GM18505 (cell line): ENCODE results near the gene MYO5B.

Experiments used
- ATAC-seq: cut with Tn5 transposase; IDR thresholded peaks from one replicate; pipeline ENCODE4 v1.9.1; 2021; ENCODE audit not compliant: unreplicated experiment
- POLR2A ChIP-seq: IDR thresholded peaks from 4 replicates; pipeline ENCODE4 v1.6.1; 2011; ENCODE audit warnings: borderline replicate concordance; ENCODE audit not compliant: insufficient read depth, insufficient read length; ENCODE audit errors: extremely low read depth

The MYO5B gene

GRCh38 chr18:50074404-50074803 is 120.5 kb downstream of the MYO5B start:
- no peak for ATAC-seq
- TF ChIP-seq POLR2A: no peak

GRCh38 chr18:50073319-50073718 is 121.6 kb downstream of the MYO5B start:
- no peak for TF ChIP-seq POLR2A
- no peak for ATAC-seq

GRCh38 chr18:50072146-50072545 is 122.8 kb downstream of the MYO5B start:
- no peak for ATAC-seq
- TF ChIP-seq POLR2A: no peak

- no peak for ATAC-seq
Observed at GRCh38 chr18:50071397-50071796, 123.5 kb downstream of the MYO5B start.

GRCh38 chr18:50069422-50069821 is 125.5 kb downstream of the MYO5B start:
- no peak for ATAC-seq
- TF ChIP-seq POLR2A: no peak

More at GRCh38 chr18:50071397-50071796, 123.5 kb downstream of the MYO5B start:
- TF ChIP-seq POLR2A: no peak

- TF ChIP-seq POLR2A: no peak
- no peak for ATAC-seq
Observed at GRCh38 chr18:50065527-50065926, 129.4 kb downstream of the MYO5B start.

- no peak for TF ChIP-seq POLR2A
- ATAC-seq: no peak
Observed at GRCh38 chr18:50065039-50065438, 129.9 kb downstream of the MYO5B start.

- no peak for TF ChIP-seq POLR2A
- no peak for ATAC-seq
Observed at GRCh38 chr18:50061876-50062517, 132.9 kb downstream of the MYO5B start.

- ATAC-seq: no peak
- TF ChIP-seq POLR2A: no peak
Observed at GRCh38 chr18:50060822-50061221, 134.1 kb downstream of the MYO5B start.

GRCh38 chr18:50058731-50059130 is 136.2 kb downstream of the MYO5B start:
- TF ChIP-seq POLR2A: no peak
- ATAC-seq: no peak

GRCh38 chr18:50057009-50057408 is 137.9 kb downstream of the MYO5B start:
- ATAC-seq: no peak
- TF ChIP-seq POLR2A: no peak

GRCh38 chr18:50056185-50056584 is 138.8 kb downstream of the MYO5B start:
- ATAC-seq: no peak
- TF ChIP-seq POLR2A: no peak

GRCh38 chr18:50055488-50055887 is 139.5 kb downstream of the MYO5B start:
- no peak for TF ChIP-seq POLR2A
- no peak for ATAC-seq

- no peak for ATAC-seq
- TF ChIP-seq POLR2A: no peak
Observed at GRCh38 chr18:50053111-50053510, 141.8 kb downstream of the MYO5B start.

GRCh38 chr18:50051288-50051687 is 143.7 kb downstream of the MYO5B start:
- no peak for ATAC-seq
- no peak for TF ChIP-seq POLR2A
